ENCODE measurements around the gene ERC2.

DNA sequence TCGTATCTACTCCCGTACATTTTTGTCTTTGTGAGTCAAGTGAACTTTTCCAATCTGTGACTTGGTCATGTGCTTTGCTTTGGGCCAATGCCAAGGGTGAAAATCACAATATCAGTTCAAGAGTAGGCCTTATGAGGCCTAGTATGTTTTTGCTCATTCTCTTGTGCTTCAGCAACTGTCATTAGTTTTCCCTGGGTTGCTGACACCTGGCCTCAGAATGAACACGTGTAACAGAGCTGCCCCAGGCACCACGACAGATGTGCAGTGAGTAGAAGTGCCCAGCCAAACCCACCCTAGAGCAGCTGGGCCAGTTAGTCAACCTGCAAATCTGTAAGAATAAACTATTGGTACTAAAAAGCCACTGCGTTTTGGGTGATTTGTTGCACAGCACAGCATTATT, 520.9 kb downstream of the ERC2 start:
- TF ChIP-seq, protein P1, sequence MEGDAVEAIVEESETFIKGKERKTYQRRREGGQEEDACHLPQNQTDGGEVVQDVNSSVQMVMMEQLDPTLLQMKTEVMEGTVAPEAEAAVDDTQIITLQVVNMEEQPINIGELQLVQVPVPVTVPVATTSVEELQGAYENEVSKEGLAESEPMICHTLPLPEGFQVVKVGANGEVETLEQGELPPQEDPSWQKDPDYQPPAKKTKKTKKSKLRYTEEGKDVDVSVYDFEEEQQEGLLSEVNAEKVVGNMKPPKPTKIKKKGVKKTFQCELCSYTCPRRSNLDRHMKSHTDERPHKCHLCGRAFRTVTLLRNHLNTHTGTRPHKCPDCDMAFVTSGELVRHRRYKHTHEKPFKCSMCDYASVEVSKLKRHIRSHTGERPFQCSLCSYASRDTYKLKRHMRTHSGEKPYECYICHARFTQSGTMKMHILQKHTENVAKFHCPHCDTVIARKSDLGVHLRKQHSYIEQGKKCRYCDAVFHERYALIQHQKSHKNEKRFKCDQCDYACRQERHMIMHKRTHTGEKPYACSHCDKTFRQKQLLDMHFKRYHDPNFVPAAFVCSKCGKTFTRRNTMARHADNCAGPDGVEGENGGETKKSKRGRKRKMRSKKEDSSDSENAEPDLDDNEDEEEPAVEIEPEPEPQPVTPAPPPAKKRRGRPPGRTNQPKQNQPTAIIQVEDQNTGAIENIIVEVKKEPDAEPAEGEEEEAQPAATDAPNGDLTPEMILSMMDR (IDR thresholded peaks at IDR 0.05) = no peak
- TF ChIP-seq POLR2A (IDR thresholded peaks at IDR 0.05) (no peak), EP300 (IDR thresholded peaks at IDR 0.05) (no peak), POLR2AphosphoS5 (IDR thresholded peaks at IDR 0.05) (no peak)

Measured in upper lobe of left lung (tissue), 4 donors.